Activated CD8-positive, alpha-beta memory T cell treated with anti-CD3 and anti-CD28 coated beads, Interleukin-2, amount 10 ng/mL, durations not matched to agents 7 days and 5 days (primary cell): ENCODE measurements around the gene CACNA1E. TPM values are rescaled to one million over a fixed set of nuclear protein-coding genes. Genes with fewer than 3 reads are reported as not detected.

Experiments
- ATAC-seq: fragments of 150-1000 bp; cut with Tn5 transposase; one replicate; pipeline ENCODE4 v1.10.0; 2021; ENCODE audit warnings: moderate library complexity
- CTCF ChIA-PET: fragments of 350-600 bp; sonication (Branson Sonifier 250); formaldehyde crosslinking; loops from one replicate; lab custom pipeline; 2021; ENCODE audit warnings: antibody characterized with exemption; lab: Charles Lee
- DNase-seq: peaks from one replicate; pipeline ENCODE4 v3.0.0-alpha.2; 2020
- H3K27ac Mint-ChIP-seq: one replicate; pipeline ENCODE4 v1.8.0; 2021; ENCODE audit warnings: mild to moderate bottlenecking, mixed read lengths
- H3K27me3 Mint-ChIP-seq: one replicate; pipeline ENCODE4 v1.8.0; 2021; ENCODE audit warnings: mixed read lengths
- H3K36me3 Mint-ChIP-seq: one replicate; pipeline ENCODE4 v1.8.0; 2021; ENCODE audit warnings: mild to moderate bottlenecking, mixed read lengths
- H3K4me1 Mint-ChIP-seq: one replicate; pipeline ENCODE4 v1.8.0; 2021; ENCODE audit warnings: mixed read lengths
- H3K4me3 Mint-ChIP-seq: one replicate; pipeline ENCODE4 v1.8.0; 2021; ENCODE audit warnings: mild to moderate bottlenecking, moderate library complexity, mixed read lengths
- H3K9me3 Mint-ChIP-seq: one replicate; pipeline ENCODE4 v1.8.0; 2022; ENCODE audit warnings: low read depth, mixed read lengths
- total RNA-seq, 2 experiments: library from RNA; stranded (reverse); gene quantifications; one replicate each; pipeline ENCODE4 v1.2.3, GENCODE V29; 2021

CACNA1E gene
- total RNA-seq, 2 experiments from 2014 or later: not detected

DNA sequence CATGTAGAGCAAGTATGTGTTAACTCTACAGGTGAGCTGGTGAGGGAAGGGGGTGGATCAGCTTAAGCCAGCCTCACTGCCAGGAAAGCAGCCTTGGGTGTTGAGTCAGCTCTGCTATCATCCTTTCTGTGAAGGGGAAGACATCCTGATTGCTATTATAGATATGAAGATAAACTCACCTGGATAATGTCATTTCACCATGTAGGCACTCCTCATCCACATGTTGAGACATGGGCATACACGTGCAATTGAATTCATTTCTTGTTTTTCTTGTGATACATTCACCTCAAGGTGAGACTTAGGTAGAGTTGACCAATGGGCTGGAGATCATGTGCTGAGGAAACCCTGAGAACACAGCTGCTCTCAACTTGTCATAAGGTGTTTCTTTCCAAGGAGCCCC lies 136.9 kb downstream of the CACNA1E start:
- H3K9me3 Mint-ChIP-seq: no peaks in the 10 kb centered on the region
- CTCF ChIA-PET: no interaction called here
- H3K27ac Mint-ChIP-seq: no peak overlapping the region
- H3K4me3 Mint-ChIP-seq: no peak overlapping the region
- no peak for DNase-seq
- no peaks in the 10 kb centered on the region for H3K36me3 Mint-ChIP-seq
- no peaks in the 10 kb centered on the region for H3K4me1 Mint-ChIP-seq
- ATAC-seq: no peak
- peaks cover 2% of the 10 kb centered on the region for H3K27me3 Mint-ChIP-seq

DNA sequence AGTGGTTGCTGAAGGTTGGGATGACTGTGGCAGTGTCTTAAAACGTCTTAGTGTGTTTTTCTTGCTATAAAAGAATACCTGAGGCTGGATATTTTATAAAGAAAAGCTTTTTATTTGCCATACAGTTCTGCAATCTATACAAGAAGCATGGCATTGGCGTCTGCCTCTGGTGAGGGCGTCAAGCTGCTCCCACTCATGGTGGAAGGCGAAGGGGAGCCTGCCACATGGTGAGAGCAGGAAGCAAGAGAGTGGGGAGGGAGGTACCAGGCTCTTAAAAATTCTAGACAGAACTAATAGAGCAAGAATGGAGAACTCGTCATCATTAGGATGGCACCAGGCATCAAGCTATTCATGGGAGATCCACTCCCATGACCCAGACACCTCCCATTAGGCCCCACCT lies 140.5 kb downstream of the CACNA1E start:
- no peak for DNase-seq
- Mint-ChIP-seq H3K27ac (no peak overlapping the region), H3K9me3 (no peaks in the 10 kb centered on the region), H3K27me3 (peaks cover 5% of the 10 kb centered on the region), H3K36me3 (no peaks in the 10 kb centered on the region), H3K4me3 (no peak overlapping the region), H3K4me1 (no peaks in the 10 kb centered on the region)
- CTCF ChIA-PET: no interaction called here
- ATAC-seq: no peak

DNA sequence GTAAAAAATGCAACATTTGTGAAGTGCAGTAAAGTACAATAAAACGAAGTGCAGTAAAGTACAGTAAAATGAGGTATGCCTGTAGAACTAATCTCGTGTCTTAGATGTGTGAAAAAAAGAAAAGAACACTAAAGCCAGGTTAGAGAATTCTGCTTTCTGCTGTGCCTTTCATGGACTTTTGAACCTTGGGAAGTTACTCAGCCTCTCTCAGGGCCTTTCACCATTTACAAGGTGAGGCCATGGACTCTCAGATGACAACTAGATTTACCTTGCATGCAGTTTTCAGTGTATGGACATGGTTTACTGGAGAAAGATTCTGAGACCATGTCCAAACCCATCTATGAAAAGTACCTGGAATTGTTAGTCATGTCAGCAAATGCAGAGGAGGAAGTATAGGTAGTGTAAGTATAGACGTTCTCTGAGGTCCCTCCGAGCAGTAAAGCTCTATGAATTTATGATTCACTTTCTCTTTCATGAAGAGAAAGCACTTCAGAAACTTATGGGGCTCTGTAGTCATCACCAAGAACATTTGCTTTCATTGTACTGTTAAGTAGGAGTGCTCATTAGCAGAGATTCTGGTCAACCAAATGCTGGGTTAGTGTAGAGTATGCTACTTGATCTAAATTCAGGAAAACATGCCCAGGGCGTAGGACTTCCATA lies 143.1 kb downstream of the CACNA1E start:
- CTCF ChIA-PET: no interaction called here
- Mint-ChIP-seq H3K9me3 (no peaks in the 10 kb centered on the region), H3K4me3 (no peak overlapping the region), H3K27ac (no peak overlapping the region), H3K4me1 (no peaks in the 10 kb centered on the region), H3K27me3 (peaks cover 11% of the 10 kb centered on the region), H3K36me3 (no peaks in the 10 kb centered on the region)
- DNase-seq (no peak), ATAC-seq (no peak)

GRCh38 chr1:181630398-181630797 lies 147.1 kb downstream of the CACNA1E start:
- Mint-ChIP-seq H3K4me1 (no peaks in the 10 kb centered on the region), H3K4me3 (no peak overlapping the region), H3K9me3 (no peaks in the 10 kb centered on the region), H3K36me3 (no peaks in the 10 kb centered on the region), H3K27me3 (peaks cover 14% of the 10 kb centered on the region), H3K27ac (no peak overlapping the region)
- ATAC-seq: no peak
- CTCF ChIA-PET: no interaction called here
- DNase-seq: no peak

GRCh38 chr1:181630838-181631237 lies 147.5 kb downstream of the CACNA1E start:
- DNase-seq: no peak
- CTCF ChIA-PET: no interaction called here
- no peaks in the 10 kb centered on the region for H3K4me1 Mint-ChIP-seq

DNA sequence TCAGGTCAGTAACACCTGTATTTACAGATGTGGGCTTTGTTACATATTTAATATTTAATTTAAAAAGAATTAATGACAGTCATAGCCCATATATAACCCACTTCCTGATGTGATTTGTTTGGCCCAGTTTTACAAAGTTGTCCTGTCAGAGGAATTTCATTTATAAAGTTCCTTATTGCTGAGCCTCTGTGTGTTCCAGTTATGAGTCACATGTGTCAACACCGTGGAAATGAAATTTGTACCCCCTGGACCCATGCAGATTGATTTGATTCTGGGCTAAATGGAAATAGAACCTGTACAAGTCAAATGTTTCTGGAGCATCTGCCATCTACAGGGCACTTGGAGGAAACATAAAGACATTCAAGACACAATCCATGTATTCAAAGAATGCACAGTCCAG lies 149.2 kb downstream of the CACNA1E start:
- Mint-ChIP-seq H3K36me3 (no peaks in the 10 kb centered on the region), H3K4me3 (no peak overlapping the region), H3K27ac (no peak overlapping the region), H3K4me1 (no peaks in the 10 kb centered on the region), H3K9me3 (no peaks in the 10 kb centered on the region), H3K27me3 (peaks cover 10% of the 10 kb centered on the region)
- CTCF ChIA-PET: no interaction called here
- ATAC-seq (no peak), DNase-seq (no peak)

More at GRCh38 chr1:181630838-181631237, 147.5 kb downstream of the CACNA1E start:
- no peak for ATAC-seq
- no peak overlapping the region for H3K4me3 Mint-ChIP-seq
- no peaks in the 10 kb centered on the region for H3K9me3 Mint-ChIP-seq
- H3K36me3 Mint-ChIP-seq: no peaks in the 10 kb centered on the region
- peaks cover 11% of the 10 kb centered on the region for H3K27me3 Mint-ChIP-seq
- H3K27ac Mint-ChIP-seq: no peak overlapping the region

GRCh38 chr1:181632960-181633359 lies 149.6 kb downstream of the CACNA1E start:
- ATAC-seq (no peak), DNase-seq (no peak)
- H3K36me3 Mint-ChIP-seq: no peaks in the 10 kb centered on the region
- H3K4me3 Mint-ChIP-seq: no peak overlapping the region
- peaks cover 10% of the 10 kb centered on the region for H3K27me3 Mint-ChIP-seq
- no peak overlapping the region for H3K27ac Mint-ChIP-seq
- CTCF ChIA-PET: no interaction called here
- H3K4me1 Mint-ChIP-seq: no peaks in the 10 kb centered on the region
- H3K9me3 Mint-ChIP-seq: no peaks in the 10 kb centered on the region

- H3K4me1 Mint-ChIP-seq: no peaks in the 10 kb centered on the region
- CTCF ChIA-PET: no interaction called here
- H3K36me3 Mint-ChIP-seq: no peaks in the 10 kb centered on the region
- H3K9me3 Mint-ChIP-seq: no peaks in the 10 kb centered on the region
- H3K4me3 Mint-ChIP-seq: no peak overlapping the region
- H3K27ac Mint-ChIP-seq: no peak overlapping the region
- peaks cover 7% of the 10 kb centered on the region for H3K27me3 Mint-ChIP-seq
- ATAC-seq: no peak
- DNase-seq: no peak
Measured at GRCh38 chr1:181635110-181635509, 151.8 kb downstream of the CACNA1E start.

DNA sequence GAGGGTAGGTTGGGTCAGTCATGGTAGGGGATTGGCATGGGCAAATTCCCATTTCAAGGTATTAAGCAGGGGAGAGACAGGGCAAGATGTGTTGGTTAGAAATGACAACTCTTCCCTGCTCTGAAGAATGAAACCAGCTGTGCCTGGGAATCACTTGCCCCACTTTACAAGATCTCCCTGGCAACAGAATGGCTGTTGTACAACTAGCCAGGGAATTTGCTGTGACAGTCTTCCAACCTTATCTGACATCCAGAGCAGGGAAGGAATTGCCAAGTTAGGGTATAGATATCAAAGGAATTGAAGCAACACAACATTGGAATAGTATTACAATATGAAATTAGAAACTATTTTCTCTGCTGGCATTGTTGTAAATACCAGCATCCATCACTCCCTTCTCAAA lies 154.7 kb downstream of the CACNA1E start:
- Mint-ChIP-seq H3K4me1 (no peaks in the 10 kb centered on the region), H3K27ac (no peak overlapping the region), H3K9me3 (no peaks in the 10 kb centered on the region), H3K4me3 (no peak overlapping the region), H3K27me3 (peaks cover 6% of the 10 kb centered on the region), H3K36me3 (no peaks in the 10 kb centered on the region)
- no peak for DNase-seq
- CTCF ChIA-PET: no interaction called here
- ATAC-seq: no peak

GRCh38 chr1:181640956-181641355 lies 157.6 kb downstream of the CACNA1E start:
- ATAC-seq (no peak), DNase-seq (no peak)
- Mint-ChIP-seq H3K4me3 (no peak overlapping the region), H3K27me3 (peaks cover 4% of the 10 kb centered on the region), H3K4me1 (no peaks in the 10 kb centered on the region), H3K36me3 (no peaks in the 10 kb centered on the region), H3K9me3 (no peaks in the 10 kb centered on the region), H3K27ac (no peak overlapping the region)
- CTCF ChIA-PET: no interaction called here

DNA sequence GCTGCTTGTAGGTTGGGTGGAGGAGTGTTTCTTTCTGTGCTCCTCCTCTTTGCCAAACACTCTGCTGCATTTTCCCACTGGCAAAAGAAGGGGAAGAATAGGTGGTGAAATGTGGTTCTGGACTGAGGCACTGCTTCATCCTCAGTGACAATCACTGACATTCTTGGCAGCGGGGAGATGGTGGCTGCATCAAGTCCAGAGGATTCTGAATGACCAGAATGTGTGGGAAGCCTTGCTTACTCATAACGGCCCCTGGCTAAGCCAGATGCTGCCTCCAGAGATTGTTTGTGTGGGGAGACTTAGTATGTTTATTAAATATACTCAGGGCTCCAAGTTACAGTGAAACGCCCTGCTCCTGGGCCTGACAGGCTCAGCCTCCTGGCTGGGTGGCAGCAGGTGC lies 160.3 kb downstream of the CACNA1E start:
- ATAC-seq: no peak
- H3K27me3 Mint-ChIP-seq: peaks cover 9% of the 10 kb centered on the region
- no peak overlapping the region for H3K4me3 Mint-ChIP-seq
- H3K4me1 Mint-ChIP-seq: no peaks in the 10 kb centered on the region
- CTCF ChIA-PET: no interaction called here
- H3K36me3 Mint-ChIP-seq: no peaks in the 10 kb centered on the region
- no peaks in the 10 kb centered on the region for H3K9me3 Mint-ChIP-seq
- no peak overlapping the region for H3K27ac Mint-ChIP-seq
- no peak for DNase-seq

GRCh38 chr1:181645171-181645570 lies 161.9 kb downstream of the CACNA1E start:
- Mint-ChIP-seq H3K9me3 (no peaks in the 10 kb centered on the region), H3K36me3 (no peaks in the 10 kb centered on the region), H3K27me3 (peaks cover 7% of the 10 kb centered on the region), H3K4me3 (no peak overlapping the region), H3K4me1 (no peaks in the 10 kb centered on the region), H3K27ac (no peak overlapping the region)
- CTCF ChIA-PET: no interaction called here
- DNase-seq: no peak
- no peak for ATAC-seq

- Mint-ChIP-seq H3K4me3 (no peak overlapping the region), H3K27me3 (peaks cover 6% of the 10 kb centered on the region), H3K9me3 (no peaks in the 10 kb centered on the region), H3K27ac (no peak overlapping the region), H3K4me1 (no peaks in the 10 kb centered on the region), H3K36me3 (no peaks in the 10 kb centered on the region)
- no peak for DNase-seq
- CTCF ChIA-PET: no interaction called here
- ATAC-seq: no peak
Measured at GRCh38 chr1:181646710-181647109, 163.4 kb downstream of the CACNA1E start.

DNA sequence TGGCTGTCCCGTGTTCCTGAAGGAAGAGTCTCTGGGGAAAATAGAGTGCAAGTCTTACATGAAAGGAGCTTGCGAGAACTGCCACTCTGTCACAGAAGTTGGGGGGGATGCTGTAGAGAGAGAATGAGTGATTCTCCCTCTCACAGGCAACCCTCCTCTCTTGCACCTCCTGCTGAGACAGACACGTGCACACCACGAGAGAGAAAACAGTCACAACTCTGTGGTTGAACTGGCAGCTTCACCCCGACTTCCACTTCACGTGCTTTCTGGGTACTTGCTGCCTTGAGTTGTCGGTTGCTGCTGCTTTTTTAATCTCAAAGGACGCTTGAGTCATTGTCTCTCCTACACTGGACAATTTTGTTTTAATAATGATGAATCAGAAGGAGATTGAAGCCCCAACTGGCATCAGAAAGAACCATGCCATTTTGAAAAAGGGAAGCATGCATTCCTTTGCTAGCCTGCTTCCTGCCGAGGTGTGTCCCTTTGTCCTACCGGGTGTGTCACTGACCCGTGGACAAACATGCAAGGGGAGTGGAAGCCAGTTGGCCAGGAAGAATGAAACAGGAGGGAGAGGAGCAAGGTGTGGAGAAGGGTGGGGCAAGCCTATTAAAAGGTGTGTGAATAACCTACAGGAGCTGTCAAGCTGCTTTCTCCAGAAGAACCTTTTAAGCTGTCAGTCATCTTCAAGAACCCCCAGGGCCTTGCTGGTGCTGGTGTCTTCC lies 164.2 kb downstream of the CACNA1E start:
- H3K4me1 Mint-ChIP-seq: no peaks in the 10 kb centered on the region

More for the DNA sequence above, 164.2 kb downstream of the CACNA1E start:
- Mint-ChIP-seq H3K4me3 (no peak overlapping the region), H3K9me3 (no peaks in the 10 kb centered on the region), H3K27ac (no peak overlapping the region), H3K27me3 (peaks cover 6% of the 10 kb centered on the region), H3K36me3 (no peaks in the 10 kb centered on the region)
- no peak for ATAC-seq
- CTCF ChIA-PET: no interaction called here
- DNase-seq: no peak
